SU-DHL-6 (cell line): ENCODE results near the gene TBPL1.

Source experiments
- EZH2phosphoT487 ChIP-seq: fragments of 200-600 bp; sonication (generic), shearing (Covaris generic); conservative IDR thresholded peaks from 2 replicates; pipeline ENCODE4 v1.6.1; 2018; ENCODE audit warnings: mild to moderate bottlenecking, antibody characterized with exemption, low read length, moderate library complexity, mixed read lengths
- TF ChIP-seq, protein P1 (sequence below): fragments of 200-600 bp; sonication (generic); IDR thresholded peaks from one replicate; pipeline ENCODE4 v1.5.1; 2017; ENCODE audit warnings: antibody characterized with exemption, mild to moderate bottlenecking, low read length, moderate library complexity; ENCODE audit not compliant: insufficient read depth, poor library complexity, severe bottlenecking

GRCh38 chr6:133917781-133918180 lies 35.2 kb upstream of the TBPL1 start:
- TF ChIP-seq, protein P1, sequence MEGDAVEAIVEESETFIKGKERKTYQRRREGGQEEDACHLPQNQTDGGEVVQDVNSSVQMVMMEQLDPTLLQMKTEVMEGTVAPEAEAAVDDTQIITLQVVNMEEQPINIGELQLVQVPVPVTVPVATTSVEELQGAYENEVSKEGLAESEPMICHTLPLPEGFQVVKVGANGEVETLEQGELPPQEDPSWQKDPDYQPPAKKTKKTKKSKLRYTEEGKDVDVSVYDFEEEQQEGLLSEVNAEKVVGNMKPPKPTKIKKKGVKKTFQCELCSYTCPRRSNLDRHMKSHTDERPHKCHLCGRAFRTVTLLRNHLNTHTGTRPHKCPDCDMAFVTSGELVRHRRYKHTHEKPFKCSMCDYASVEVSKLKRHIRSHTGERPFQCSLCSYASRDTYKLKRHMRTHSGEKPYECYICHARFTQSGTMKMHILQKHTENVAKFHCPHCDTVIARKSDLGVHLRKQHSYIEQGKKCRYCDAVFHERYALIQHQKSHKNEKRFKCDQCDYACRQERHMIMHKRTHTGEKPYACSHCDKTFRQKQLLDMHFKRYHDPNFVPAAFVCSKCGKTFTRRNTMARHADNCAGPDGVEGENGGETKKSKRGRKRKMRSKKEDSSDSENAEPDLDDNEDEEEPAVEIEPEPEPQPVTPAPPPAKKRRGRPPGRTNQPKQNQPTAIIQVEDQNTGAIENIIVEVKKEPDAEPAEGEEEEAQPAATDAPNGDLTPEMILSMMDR, result no peak
- no peak for TF ChIP-seq EZH2phosphoT487
